RWPE2 (cell line): ENCODE data around the gene ANKRD30A.

ENCODE experiments used
- ATAC-seq: fragments of 200-7000 bp; cut with Tn5 transposase; 3 replicates; pipeline ENCODE4 v1.9.1; 2021; ENCODE audit warnings: low read depth
- DNase-seq: peaks from one replicate; pipeline ENCODE4 v3.0.0-alpha.2; 2020; ENCODE audit warnings: low spot score
- H3K27ac ChIP-seq: fragments of 450-650 bp; 2 replicates; pipeline ENCODE4 v1.5.1; 2017; ENCODE audit warnings: mild to moderate bottlenecking; ENCODE audit not compliant: poor library complexity, severe bottlenecking
- H3K27me3 ChIP-seq: fragments of 250-450 bp; sonication (Bioruptor Pico); 2 replicates; pipeline ENCODE4 v1.5.1; 2021; ENCODE audit warnings: mild to moderate bottlenecking, moderate library complexity; ENCODE audit not compliant: insufficient read depth, poor library complexity, severe bottlenecking
- H3K36me3 ChIP-seq: fragments of 250-450 bp; sonication (Bioruptor Pico); 2 replicates; pipeline ENCODE4 v1.5.1; 2020; ENCODE audit warnings: low read depth, mild to moderate bottlenecking, moderate library complexity
- H3K4me1 ChIP-seq: fragments of 250-450 bp; sonication (Bioruptor Pico); 2 replicates; pipeline ENCODE4 v1.5.1; 2021; ENCODE audit warnings: mild to moderate bottlenecking, moderate library complexity; ENCODE audit not compliant: insufficient read depth, poor library complexity, severe bottlenecking
- H3K4me3 ChIP-seq: fragments of 250-450 bp; sonication (Bioruptor Pico); 2 replicates; pipeline ENCODE4 v1.5.1; 2021; ENCODE audit warnings: mild to moderate bottlenecking, moderate library complexity; ENCODE audit not compliant: severe bottlenecking
- H3K9me3 ChIP-seq: fragments of 250-450 bp; sonication (Bioruptor Pico); 2 replicates; pipeline ENCODE4 v1.5.1; 2021; ENCODE audit warnings: mild to moderate bottlenecking, moderate library complexity; ENCODE audit not compliant: severe bottlenecking
- CTCF ChIP-seq: fragments of 450-650 bp; IDR thresholded peaks from one replicate; pipeline ENCODE4 v1.5.1; 2017; ENCODE audit warnings: mild to moderate bottlenecking, moderate library complexity; ENCODE audit not compliant: poor library complexity, severe bottlenecking

ANKRD30A gene

DNA sequence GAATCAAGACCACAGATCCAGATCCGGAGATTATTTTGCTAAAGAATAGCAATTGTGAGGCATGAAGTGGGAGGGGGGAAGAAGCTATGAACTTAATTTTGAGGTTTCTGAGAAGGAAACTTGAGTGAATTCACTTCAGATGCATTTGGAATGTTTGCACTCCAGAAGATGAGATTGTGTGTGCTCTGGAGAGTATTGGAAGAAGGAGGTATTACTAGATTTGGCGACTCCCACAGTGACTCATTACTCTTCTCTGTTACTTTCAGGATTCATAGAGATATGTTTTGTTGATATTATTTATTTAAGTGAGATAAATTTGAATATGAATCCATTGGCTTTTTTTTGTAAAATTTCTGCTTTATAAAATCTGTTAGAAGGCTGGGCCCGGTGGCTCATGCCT, 80.7 kb downstream of the ANKRD30A start:
- ATAC-seq (no peak), DNase-seq (no peak)
- no peak overlapping the region for H3K4me3 ChIP-seq
- H3K9me3 ChIP-seq, result no peaks in the 10 kb centered on the region
- no peak overlapping the region for H3K27ac ChIP-seq
- no peaks in the 10 kb centered on the region for H3K36me3 ChIP-seq
- H3K27me3 ChIP-seq, result no peaks in the 10 kb centered on the region
- no peak for TF ChIP-seq CTCF
- H3K4me1 ChIP-seq, result no peaks in the 10 kb centered on the region

DNA sequence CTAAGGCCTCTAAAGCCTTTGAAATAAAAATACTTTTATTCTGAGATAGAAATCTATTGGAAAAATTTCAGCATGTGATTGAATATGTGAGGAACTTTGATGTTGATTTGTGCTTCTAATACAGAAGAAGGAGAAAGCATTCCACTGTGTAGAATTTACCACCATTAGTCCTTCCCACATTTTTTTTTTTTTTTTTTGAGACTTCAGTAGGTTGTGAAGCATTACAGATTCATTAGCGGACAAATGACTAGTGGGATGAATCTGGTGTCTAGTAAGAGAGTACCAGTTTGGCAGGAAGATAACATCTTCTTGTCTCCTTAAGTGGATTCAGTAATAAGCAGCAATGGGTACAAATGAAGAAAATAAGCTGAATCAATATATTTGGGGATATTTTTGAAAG, 95.5 kb downstream of the ANKRD30A start:
- no peaks in the 10 kb centered on the region for H3K9me3 ChIP-seq
- no peak for ATAC-seq
- H3K36me3 ChIP-seq, result no peaks in the 10 kb centered on the region
- H3K4me1 ChIP-seq, result no peaks in the 10 kb centered on the region
- no peak for TF ChIP-seq CTCF
- H3K4me3 ChIP-seq, result no peak overlapping the region
- DNase-seq, result no peak
- no peaks in the 10 kb centered on the region for H3K27me3 ChIP-seq
- H3K27ac ChIP-seq, result no peak overlapping the region

- no peak for DNase-seq
- no peak for TF ChIP-seq CTCF
- H3K4me3 ChIP-seq, result no peak overlapping the region
- no peaks in the 10 kb centered on the region for H3K9me3 ChIP-seq
- no peaks in the 10 kb centered on the region for H3K27me3 ChIP-seq
- no peak for ATAC-seq
- no peak overlapping the region for H3K27ac ChIP-seq
- H3K36me3 ChIP-seq, result no peaks in the 10 kb centered on the region
- H3K4me1 ChIP-seq, result no peaks in the 10 kb centered on the region
Measured at GRCh38 chr10:37222046-37222445, 96.6 kb downstream of the ANKRD30A start.

DNA sequence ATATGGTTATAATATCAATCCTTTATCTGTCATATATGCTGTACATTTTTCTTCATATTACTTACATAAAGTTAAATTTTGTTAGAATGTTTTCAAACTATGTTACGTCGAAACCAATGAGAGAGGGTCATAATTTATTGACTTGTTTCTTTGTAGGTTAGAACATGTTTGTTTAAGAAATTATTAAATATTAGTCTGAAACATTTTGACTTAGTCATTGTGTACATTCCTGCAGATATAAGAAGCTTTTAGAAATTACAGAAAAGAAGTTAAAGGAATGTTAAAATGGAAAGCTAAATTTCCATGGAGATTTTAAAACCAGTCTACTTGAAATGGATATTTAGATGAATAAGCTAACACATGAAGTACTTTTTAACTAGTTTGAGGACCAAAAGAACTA, 99.8 kb downstream of the ANKRD30A start:
- ATAC-seq, result no peak
- H3K27ac ChIP-seq, result no peak overlapping the region
- TF ChIP-seq CTCF, result no peak
- H3K36me3 ChIP-seq, result no peaks in the 10 kb centered on the region
- DNase-seq, result no peak
- no peaks in the 10 kb centered on the region for H3K9me3 ChIP-seq
- H3K27me3 ChIP-seq, result no peaks in the 10 kb centered on the region
- H3K4me3 ChIP-seq, result no peak overlapping the region
- no peaks in the 10 kb centered on the region for H3K4me1 ChIP-seq

DNA sequence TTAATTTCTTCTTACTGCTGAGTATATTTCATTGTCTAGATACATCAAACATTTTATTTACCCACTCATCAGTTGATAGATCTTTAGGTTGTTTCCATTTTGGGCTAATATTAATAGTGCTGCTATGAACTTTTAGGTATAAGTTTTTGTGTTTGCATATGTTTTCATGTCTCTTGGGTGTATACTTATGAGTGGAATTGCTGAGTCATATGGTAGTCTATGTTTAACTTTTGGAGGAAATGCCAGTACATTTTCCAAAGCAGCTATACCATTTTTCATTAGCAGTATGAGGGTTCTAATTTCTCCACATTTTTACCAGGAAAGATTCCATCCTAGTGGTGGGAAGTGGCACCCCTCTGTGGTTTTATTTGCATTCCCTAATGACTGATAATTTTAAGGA, 101.1 kb downstream of the ANKRD30A start:
- no peaks in the 10 kb centered on the region for H3K4me1 ChIP-seq
- no peak for ATAC-seq
- no peak overlapping the region for H3K4me3 ChIP-seq
- no peak overlapping the region for H3K27ac ChIP-seq
- no peaks in the 10 kb centered on the region for H3K9me3 ChIP-seq
- no peak for DNase-seq
- no peaks in the 10 kb centered on the region for H3K27me3 ChIP-seq
- no peaks in the 10 kb centered on the region for H3K36me3 ChIP-seq
- no peak for TF ChIP-seq CTCF
